ENCODE results near the gene CCNJL.
"Not testable (repeated sequence)": the region's sequence is repeated elsewhere in the genome, so short reads cannot be mapped to it uniquely, and the experiment has no call there.

The CCNJL gene

DNA sequence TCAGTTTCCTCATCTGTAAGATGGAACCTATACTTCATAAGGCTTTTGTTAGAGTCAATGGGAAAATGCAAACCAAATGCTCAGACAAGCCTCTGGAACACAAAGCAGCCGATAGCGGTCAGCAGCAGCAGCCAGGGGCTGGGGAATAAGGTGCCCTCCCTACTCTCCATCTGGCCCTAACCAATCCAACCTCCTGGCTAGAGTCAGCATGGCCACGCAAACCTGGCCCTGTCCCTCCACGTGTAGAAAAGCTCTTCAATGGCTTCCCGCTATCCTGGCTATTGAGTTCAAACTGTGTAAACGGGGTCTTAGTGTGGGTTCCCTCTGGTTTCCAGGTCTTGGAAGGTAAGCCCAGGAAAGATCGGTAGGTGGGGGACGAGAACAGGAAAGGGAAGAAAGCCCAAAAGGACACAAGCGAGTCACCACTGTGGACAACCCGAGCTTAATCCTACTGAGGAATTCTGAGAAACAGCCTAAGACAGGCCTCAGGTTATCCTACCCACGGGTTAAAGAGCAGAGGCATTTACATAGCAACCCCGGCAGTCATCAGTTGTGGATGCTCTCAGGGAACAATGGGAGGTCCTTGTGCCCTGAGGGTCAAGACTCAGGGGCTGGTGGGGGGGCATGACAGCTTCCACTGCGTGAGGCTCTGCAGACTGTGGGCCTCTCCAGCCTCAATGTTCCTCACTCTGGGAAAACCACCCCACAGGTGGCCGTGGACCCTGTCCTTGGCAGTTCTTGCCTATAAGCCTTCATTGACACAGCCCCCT is 52.2 kb downstream of the CCNJL start:
- no peak for FAIRE-seq

DNA sequence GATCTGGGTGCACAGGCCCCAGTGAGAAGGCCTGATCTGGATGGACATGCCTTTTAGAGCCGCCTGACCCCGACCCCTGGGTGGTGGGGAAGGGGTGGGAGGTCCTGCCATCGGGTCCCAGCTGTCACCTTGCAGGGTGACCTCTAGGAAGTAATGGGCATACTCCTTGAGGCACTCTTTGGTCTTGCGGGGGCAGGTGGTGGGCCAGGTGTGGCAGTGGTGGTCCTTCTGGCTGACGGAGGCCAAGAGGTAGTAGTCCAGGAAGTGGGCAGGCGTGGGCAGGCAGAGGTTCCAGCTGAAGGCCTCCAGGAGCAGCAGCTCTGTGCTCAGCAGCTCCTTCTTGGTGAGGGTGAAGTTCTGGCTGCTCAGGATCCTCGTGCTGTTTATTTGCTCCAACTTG is 53.0 kb downstream of the CCNJL start:
- no peak for FAIRE-seq

DNA sequence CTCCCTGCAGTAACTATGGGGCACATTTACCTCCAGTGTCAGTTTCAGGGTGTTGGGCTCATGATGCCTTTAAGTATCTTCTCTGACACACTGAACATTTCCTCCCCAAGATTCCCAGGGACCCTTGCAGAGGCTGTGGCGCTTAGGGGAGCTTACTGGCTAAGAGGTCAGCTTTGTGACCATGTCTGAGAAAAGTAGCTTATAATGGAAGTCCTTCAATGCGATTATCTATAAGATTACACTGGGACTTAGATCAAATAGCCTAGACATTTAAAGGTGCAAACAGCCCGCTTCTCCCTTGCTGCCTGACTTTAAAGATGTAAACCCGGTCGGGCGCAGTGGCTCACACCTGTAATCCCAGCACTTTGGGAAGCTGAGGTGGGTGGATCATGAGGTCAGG is 57.7 kb downstream of the CCNJL start:
- no peak for FAIRE-seq

DNA sequence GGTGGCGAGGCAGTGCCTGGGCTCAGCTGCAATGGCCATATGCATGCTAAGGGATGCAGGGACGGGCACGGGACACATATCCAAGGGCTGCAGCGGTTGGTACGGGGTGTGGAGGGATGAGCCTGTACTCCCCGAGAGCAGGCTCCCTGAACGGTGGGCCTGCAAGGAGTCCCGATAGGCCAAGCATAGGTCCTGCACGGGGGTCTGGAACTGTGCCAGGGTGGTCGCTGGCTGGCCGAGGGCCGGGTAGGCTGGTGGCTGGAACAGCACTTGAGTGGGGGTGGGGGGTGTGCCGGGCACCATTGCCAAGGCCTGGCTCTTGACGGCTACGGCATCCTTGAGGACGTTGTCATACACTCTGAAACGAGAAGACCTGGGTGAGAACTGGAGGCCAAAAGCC is 58.9 kb downstream of the CCNJL start:
- no peak for FAIRE-seq

DNA sequence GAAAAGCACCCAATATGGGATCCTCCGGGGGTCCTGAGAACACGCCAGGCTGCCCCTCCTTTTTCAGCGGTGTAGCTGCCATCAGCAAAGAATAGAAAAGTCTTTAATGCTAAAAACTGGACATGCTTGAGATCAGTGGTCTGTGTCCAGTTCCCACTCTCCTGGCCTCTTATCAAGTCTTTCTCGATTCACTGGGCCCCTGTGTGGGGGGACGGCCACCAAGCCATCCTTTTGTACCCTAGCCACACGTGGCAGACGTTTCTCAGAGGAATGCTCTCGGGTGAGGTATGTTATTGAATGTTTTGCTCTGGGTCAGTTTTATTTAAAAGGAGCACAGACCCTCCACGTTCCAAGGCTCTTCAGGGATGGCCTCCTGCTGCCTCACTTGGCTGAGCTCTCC is 59.4 kb downstream of the CCNJL start:
- FAIRE-seq: no peak

DNA sequence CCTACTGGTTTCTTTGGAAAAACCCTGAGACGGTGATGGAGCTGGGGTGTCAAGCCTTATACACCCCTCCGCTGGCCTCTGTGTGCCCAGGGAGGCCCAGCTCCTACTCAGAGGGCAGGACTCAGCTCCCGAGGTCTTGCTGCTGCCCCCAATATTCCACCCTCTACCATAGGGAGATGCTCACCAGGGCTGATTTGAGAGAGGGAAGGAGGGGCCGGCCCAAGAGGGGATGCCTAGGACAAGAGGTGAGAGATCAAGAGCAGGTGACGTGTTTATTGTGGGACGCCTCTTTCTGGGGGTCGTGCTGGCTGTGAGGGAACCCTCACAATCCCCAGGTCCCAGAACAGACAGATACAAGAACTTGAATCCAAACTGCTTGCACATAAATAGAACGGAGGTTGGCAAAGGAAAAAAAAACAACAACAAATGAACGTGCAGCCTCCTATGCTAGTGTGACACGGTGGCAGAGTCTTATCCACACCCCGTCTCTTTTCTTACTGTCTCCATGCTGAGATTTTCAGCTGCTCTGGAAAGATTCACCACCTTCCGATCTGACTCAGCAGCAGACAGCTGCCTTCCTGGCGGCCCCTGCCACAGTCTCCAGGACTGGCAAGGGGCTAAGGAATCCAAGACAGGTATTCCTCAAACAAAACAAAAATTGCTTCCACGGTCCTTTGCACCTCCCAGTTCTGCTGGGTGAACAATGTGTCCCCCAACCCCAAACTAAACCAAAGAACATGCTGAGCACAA is 60.8 kb downstream of the CCNJL start:
- FAIRE-seq: no peak

DNA sequence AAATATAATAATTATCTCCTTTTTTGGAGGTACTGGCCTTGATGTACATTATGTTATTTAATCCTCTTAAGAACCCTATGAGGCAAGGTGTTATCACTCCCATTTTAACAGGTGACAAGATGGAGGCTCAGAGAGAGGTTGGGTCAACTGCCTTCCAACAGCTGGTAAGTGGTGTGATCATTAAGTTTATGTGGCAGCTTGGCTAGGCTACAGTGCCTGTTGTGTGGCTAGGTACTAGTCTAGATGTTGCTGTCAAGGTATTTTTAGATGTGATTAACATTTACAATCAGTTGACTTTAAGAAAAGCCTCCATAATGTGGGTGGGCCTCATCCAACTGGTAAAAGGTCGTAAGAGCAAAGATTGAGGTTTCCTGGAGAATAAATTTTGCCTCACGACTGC is 61.5 kb downstream of the CCNJL start:
- no peak for FAIRE-seq

DNA sequence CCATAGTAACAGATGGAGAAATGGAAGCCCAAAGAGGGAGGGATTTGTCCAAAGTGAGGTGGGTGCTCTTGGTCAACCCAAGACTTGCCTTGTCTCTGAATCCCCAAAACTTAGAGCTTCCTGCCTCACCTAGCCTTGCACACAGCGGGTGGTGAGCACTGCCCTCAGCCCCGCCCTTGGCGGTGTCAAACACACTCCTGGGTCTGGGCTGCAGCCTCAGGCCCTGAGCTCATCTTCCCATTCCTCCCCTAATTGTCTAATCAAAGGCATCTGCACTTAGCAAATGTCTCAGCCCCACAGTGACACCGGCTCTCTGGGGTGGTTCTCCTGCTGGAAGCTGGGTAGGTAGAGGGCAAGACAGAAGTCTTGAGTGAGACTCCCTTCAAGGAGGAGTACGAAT is 62.1 kb downstream of the CCNJL start:
- no peak for FAIRE-seq

DNA sequence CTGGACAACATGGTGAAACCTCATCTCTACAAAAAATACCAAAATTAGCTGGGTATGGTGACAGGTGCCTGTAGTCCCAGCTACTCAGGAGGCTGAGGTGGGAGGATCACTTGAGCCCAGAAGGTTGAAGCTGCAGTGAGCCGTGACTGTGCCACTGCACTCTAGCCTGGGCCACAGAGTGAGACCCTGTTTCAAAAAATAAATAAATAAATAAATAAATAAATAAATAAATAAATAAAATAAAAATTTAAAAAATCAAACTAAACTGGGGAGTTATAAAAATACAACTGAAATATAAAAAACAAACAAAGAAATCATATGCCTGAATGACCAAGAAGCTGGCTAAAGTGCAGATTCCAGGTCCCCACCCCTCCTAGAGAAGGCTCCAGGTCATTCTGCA is 62.8 kb downstream of the CCNJL start:
- FAIRE-seq: not testable (repeated sequence)

DNA sequence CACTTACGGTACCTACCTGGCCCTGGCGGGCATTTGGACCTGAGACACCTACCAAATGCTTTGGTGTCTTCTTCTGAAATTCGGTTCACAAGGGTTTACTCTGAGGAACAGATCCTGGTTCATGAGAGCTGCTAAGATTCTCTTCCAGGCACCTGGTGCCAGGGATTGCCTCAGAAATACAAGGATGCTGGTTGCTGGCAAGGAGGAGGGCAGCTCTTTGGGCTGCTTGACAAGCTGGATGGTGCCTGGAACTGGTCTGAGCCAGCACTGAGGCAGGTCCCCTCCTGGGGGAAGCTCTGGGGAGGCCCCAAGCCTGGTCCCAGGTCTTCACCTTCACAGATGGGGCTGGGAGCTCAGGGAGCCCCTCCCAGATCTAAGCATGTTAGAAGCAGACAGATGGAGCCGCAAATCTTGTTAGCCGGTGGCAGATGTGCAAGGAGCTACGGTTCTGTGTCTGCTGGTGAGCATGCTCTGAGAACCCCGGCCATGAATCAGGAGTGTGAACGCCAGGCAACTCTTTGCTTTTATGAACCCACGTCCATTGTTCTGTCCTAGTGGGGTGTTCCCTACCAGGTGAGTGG is 66.8 kb downstream of the CCNJL start:
- FAIRE-seq: no peak

DNA sequence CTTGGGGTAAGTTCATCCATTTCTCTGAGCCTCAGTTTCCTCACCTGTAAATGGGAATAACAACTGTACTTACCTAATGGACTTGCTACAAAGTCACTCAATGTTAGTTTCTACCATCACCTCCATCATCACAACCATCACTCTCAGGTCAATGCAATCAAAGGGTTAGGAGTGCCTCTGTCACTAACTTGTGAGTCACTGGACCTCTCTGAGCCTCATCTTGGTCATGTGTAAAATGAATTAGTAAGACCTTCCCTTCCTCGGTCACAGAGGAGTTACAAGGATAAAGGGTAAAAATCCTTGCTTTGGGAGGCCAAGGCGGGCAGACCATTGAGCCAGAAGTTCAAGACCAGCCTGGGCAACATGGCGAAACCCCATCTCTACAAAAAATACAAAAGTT is 70.2 kb downstream of the CCNJL start:
- FAIRE-seq: no peak

DNA sequence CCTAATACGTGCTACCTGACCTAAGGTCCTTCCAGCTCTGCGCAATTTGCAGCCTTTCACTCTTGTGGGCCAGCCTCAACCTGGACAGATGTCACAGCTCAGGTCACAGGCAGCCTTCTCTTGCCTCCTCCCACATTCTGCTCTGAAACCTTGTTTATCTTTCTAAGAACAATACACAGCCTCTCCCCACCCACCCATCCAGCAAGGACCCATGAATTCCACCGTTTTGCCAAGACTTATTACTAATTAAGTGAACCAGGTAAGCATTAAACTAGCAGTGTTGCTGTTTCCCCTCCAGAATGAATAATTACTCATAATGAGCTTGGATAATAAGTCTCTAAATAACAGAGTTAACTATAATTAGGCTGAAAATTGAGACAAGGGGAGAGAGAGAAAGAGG is 72.0 kb downstream of the CCNJL start:
- no peak for FAIRE-seq

DNA sequence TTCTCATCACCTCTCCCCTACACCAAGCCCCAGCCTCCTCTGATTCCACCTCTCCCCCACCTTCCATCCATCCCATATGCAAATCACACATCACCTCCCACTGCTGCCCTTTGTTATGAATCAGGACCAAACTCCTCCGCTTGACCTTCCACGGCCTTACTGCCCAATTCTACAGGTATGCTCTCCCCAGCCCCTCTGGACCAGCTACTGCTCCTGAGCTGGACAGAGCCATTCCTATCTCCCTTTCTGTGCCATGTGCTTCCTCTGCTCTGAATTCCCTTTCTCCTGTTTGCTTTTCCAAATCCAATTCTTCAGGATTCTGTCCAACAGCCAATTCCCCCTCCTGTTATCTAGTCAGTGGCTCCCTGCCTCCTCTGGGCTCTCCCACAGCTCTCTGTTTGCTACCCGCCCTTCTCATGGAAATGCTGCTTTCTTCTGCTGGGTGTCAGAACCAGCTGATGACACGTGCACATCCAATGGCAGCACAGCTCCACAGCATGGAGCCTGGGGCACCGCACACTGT is 74.7 kb downstream of the CCNJL start:
- FAIRE-seq: no peak

DNA sequence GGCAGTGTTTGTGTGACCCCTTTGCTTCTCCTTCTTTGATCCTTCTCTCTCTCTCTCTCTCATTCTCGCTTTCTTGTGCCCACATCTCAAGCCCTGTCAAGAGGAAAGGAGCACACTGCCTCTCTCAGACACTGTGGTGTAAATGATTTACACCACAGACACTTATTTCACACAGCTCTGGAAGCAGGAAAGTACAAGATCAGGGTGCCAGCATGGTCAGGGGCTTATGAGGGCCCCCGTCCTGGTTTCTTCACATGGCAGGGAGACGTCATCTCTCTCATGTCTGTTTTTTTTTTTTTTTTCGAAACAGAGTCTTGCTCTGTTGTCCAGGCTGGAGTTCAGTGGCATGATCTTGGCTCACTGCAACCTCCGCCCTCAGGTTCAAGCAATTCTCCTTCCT is 76.6 kb downstream of the CCNJL start:
- FAIRE-seq: no peak

DNA sequence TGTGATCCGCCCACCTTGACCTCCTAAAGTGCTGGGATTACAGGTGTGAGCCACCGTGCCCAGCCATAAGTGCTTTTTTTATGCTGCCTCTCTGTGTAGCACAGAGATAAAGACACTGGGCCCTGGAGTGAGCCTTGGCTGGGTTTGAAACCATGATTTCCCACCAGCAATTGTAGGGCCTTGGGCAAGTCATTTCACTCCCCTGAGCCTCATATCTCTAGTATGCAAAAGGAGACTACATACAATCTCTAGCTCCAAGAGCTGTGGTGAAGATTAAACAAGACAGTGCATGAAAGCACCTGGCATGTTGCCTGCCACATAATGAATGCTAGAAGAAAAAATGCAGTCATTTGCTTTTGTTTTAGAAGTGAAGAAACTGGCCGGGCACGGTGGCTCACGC is 79.1 kb downstream of the CCNJL start:
- FAIRE-seq: no peak

DNA sequence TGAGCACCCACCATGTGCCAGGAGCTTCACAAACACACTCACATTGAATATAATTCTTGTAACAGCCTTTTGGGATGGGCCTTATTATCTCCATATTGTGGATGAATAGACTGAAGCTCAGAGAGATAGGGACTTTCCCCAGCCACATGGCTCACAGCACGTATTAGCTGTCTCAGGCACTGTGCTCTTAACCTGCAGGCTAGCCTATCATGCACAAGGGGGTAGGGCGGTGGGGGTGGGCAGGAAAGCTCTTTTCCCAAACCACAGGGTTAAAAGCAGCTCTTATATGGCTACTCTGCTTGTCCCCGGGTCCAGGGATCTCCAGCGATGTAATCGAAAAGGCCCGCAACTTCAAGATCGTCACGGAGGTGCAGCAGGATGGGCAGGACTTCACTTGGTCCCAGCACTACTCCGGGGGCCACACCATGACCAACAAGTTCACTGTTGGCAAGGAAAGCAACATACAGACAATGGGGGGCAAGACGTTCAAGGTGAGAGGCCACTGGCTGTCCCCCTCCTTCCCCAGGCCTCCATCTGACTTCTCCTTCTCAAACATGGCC is 80.5 kb downstream of the CCNJL start:
- FAIRE-seq: no peak

DNA sequence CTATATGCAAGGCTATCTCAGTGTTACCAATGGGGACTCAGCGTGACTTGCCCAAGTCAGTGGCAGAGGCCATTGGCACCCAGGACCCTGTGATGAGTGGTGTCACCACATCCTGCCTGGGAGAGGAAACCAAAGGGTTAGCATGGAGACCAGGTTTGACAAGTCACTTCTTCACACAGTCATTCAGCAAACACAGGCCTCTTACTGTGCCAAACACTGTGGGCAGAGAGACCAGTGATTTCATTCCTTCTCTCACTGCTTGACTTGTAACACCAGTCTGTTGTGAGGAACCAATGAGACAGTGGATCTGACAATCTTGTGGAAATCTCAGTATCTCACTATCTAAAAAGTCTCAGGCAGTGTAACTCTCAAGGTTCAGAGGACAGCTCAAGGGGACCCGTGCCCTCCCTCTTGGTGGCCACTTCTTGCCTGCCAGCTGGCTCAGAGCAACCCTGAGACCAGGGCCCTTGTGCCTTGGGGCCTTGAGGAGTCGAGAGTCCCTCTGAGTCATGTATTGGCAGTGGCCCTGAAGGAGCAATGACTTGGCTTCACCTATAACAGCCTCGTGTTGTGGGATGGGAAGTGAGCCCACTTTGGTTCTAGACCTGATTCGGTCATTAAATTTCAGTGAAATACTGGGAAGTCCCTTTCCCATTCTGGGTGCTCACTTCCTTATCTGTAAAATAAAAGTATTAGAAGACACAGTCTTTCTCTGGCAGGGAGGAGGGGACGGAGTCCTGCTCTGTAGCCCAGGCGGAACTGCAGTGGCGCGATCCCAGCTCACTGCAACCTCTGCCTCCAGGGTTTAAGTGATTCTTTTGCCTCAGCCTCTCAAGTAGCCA is 81.5 kb downstream of the CCNJL start:
- FAIRE-seq: no peak

DNA sequence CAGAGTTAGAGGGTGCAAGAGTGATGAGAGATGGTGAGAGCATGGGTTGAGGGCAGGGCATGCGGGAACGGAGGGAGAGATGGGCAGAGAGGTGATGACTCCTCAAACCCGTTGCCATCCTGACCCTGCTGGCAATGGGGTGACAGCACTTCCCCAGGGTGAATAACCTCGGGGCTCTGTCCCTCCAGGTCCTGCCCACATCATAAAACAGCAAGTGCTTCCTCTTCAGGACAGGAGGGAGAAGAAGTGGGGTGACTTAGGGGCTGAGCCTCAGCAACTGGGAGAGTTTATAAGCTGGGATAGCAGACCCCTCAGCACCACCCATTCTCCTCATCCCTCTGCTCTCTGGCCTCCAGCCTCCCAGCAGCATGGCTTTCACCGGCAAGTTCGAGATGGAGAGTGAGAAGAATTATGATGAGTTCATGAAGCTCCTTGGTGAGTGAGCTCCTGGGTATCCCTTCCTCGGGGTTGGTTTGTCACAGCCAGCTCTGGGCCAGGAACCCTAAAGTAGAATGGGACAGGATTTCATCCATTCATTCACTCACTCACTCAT is 83.1 kb downstream of the CCNJL start, which contains the start of gene FABP6:
FABP6 (plus strand) TSS at position 317 of the 553 bp plus-strand sequence; CDS start at position 369, 52 bp downstream.
- FAIRE-seq: no peak

DNA sequence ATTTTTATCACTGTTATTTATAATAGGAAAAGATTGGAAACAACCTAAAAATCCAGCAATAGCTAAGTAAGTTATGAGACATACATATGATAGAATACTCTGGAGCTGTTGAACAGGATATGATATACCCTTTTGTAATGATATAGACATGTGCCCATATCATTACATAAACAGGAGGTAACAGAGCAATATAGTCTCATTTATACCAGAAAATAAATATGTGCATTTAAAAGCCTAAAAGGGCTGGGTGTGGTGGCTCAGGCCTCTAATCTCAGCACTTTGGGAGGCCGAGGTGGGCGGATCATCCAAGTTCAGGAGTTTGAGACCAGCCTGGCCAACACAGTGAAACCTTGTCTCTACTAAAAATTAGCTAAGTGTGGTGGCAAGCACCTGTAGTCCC is 85.4 kb downstream of the CCNJL start:
- no peak for FAIRE-seq

DNA sequence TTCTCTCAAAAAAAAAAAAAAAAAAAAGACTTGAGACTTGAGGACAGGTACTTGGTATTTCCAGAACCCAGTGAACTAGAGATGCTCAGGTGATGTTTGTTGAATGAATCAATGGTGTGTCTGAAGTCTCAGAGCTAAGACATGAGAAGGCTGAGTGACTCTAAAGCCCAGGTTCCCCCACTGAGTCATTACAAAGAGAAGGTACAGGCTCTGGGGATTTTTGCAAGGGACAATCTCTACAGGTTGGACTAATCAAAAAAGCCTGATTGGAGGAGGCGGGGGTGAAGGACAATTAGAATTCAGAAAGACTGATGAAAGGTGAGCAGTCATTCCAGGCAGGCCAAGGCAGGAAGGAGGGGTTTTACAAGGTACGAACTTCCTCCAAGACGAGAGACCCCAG is 91.3 kb downstream of the CCNJL start:
- no peak for FAIRE-seq

DNA sequence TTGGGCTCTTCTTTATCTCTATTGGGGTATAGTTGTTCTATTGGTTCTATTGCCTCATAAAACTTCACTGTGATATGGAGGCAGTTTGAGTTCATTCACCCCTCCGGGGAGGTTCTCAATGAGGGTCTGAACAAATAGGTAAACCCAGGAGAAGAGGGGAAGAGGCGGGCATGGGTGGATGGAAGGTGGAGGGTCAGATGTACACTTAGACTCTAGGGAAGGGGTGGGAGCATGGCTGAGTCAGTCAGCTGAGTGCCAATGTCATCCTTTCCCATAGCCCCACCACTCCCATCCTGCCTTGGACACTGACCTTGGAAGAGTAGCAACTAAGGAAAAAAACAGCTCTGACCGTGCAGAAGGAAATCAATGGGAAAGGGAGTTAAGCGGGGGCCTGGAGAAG is 93.0 kb downstream of the CCNJL start:
- no peak for FAIRE-seq

DNA sequence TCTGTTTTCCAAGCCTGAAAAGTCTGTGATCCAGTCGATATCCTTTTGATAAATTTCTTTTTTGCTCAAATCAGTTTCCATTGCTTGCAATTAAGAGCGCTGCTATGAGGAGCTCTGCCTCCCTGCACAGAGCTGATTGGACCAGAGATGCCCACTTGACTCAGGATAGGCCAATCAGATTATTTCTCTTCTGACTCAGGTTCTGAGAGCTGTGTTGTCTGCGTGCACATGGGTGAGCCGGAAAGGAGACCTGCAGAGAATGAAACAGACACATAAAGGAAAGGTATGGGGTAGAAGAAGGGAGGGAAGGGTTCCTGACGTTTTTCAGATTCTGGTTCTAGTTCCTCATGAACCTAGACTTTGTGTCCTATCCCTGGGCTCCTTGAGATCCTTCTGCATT is 98.8 kb downstream of the CCNJL start:
- FAIRE-seq: no peak
